Stimulated activated CD4-positive, alpha-beta T cell treated with anti-CD3 and anti-CD28 coated beads, Interleukin-1b, Interleukin-23, amount 100 ng/mL, for 1 hour (primary cell): Measurements from ENCODE around the gene PLEKHM2.

Source experiments
- DNase-seq, 2 donors: peaks; one replicate each; pipeline ENCODE4 v3.0.0-alpha.2; 2020; ENCODE audit warnings: low read depth in 2 of 2

PLEKHM2 gene

GRCh38 chr1:15701784-15702183, 17.7 kb downstream of the PLEKHM2 start:
- DNase-seq, result no peak

- no peak for DNase-seq
Observed at GRCh38 chr1:15702722-15703550, 18.8 kb downstream of the PLEKHM2 start.

GRCh38 chr1:15703562-15703961, 19.4 kb downstream of the PLEKHM2 start:
- DNase-seq, result no peak

- no peak for DNase-seq
Observed at GRCh38 chr1:15704526-15705183, 20.5 kb downstream of the PLEKHM2 start.

- DNase-seq, result no peak
Observed at GRCh38 chr1:15705184-15705566, 21.1 kb downstream of the PLEKHM2 start.

GRCh38 chr1:15706751-15707150, 22.6 kb downstream of the PLEKHM2 start:
- no peak for DNase-seq

GRCh38 chr1:15707239-15707925, 23.3 kb downstream of the PLEKHM2 start:
- DNase-seq, result no peak

- no peak for DNase-seq
Observed at GRCh38 chr1:15708486-15709137, 24.5 kb downstream of the PLEKHM2 start.

GRCh38 chr1:15709226-15709625, 25.1 kb downstream of the PLEKHM2 start:
- no peak for DNase-seq

- no peak for DNase-seq
Observed at GRCh38 chr1:15712168-15712567, 28.0 kb downstream of the PLEKHM2 start.

- no peak for DNase-seq
Observed at GRCh38 chr1:15714406-15715136, 30.5 kb downstream of the PLEKHM2 start.

GRCh38 chr1:15717418-15718125, 33.5 kb downstream of the PLEKHM2 start:
- DNase-seq, result no peak

GRCh38 chr1:15718199-15718601, 34.1 kb downstream of the PLEKHM2 start:
- DNase-seq, result no peak

GRCh38 chr1:15719381-15720120, 35.4 kb downstream of the PLEKHM2 start:
- DNase-seq, result no peak

GRCh38 chr1:15720861-15721260, 36.7 kb downstream of the PLEKHM2 start:
- DNase-seq, result no peak

- no peak for DNase-seq
Observed at GRCh38 chr1:15722411-15722810, 38.3 kb downstream of the PLEKHM2 start.

GRCh38 chr1:15722836-15723532, 38.9 kb downstream of the PLEKHM2 start:
- no peak for DNase-seq

GRCh38 chr1:15723631-15724246, 39.6 kb downstream of the PLEKHM2 start:
- no peak for DNase-seq
